ENCODE results near the gene ARHGAP33. TPM values are rescaled to one million over a fixed set of nuclear protein-coding genes. Genes with fewer than 3 reads are reported as not detected.

Gene ARHGAP33
- total RNA-seq, 1 experiment from 2014 or later: 19.5 TPM

DNA sequence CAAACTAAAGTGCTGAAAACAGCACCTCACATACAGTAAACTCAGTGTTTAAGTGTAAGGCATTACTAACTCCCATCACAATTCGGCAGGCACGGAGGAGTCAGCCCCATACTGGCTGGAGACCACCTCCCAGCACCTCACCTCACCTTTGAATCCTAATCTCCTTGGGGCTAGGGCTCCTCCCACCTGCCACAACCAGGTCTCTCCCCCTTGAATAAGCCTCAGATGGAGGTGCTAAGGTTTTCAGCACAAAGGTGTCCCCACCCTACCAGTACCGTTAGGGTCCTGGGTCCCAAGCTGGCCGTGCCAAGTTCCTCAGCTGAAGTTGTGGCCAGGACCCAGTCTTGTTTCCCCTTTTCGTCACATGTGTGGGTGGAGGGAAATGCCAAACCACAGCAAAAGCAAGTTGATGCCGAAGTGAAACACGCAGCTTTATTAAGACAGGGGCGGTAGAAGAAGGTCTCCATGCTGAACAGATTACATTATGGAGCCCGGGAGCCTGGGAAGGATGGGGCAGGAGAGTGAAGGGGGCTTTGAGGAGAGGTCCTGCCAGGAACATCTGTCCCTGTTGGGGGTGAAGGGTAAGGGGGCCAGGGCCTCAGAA, 33.1 kb upstream of the ARHGAP33 start, which contains the start of gene IGFLR1:
Gene IGFLR1, minus strand, starts transcription at position 332 of the 604 bp plus-strand sequence. CDS start 1,272 bp downstream, outside the sequence.
- whole genome bisulfite sequencing (ENCODE audit: extremely low coverage, insufficient read length, low lambda C conversion rate): no CpG with 5 or more reads among the region's 9 CpGs
- no peak within 1 kb of the TSS for H3K9ac ChIP-seq (ENCODE audit: extremely low read depth, insufficient read length, low read length)
- H2AK5ac ChIP-seq (ENCODE audit: insufficient read length, low read length): no peak within 1 kb of the TSS
- Mint-ChIP-seq H3K27ac (peak within 1 kb of the TSS in 1 of 3 experiments; percentile 69; a peak in 2 of 7 replicates), H3K4me3 (peak within 1 kb of the TSS; percentile 46 to 73), H3K4me1 (peaks cover 20 to 33% of the 10 kb centered on the region in 2 experiments), H3K9me3 (no peaks in the 10 kb centered on the region), H3K27me3 (ENCODE audit: low read depth) (no peaks in the 10 kb centered on the region), H3K36me3 (ENCODE audit: insufficient read depth in 1 of 3, low read depth in 3 of 3) (peaks cover 17 to 28% (median 18%) of the 10 kb centered on the region in 3 experiments; a peak in 6 of 7 replicates)
- DNase-seq: no peak
- no peak within 1 kb of the TSS for H3K27ac ChIP-seq (ENCODE audit: insufficient read length, low read depth, low read length)
- H4K20me1 ChIP-seq (ENCODE audit: control insufficient read depth, insufficient read depth, insufficient read length): no peaks in the 10 kb centered on the region
- no peak within 1 kb of the TSS for H2BK120ac ChIP-seq (ENCODE audit: low read depth, low read length, poor library complexity, severe bottlenecking)
- H3K79me2 ChIP-seq (ENCODE audit: insufficient read depth, low read length): no peaks in the 10 kb centered on the region
- no peak within 1 kb of the TSS for H3K18ac ChIP-seq (ENCODE audit: insufficient read length, low read depth, low read length)
- H2AFZ ChIP-seq (ENCODE audit: low read length): no peak within 1 kb of the TSS
- H3K4ac ChIP-seq (ENCODE audit: low read depth, low read length): no peak within 1 kb of the TSS
- no peak within 1 kb of the TSS for H2BK15ac ChIP-seq (ENCODE audit: low read depth, low read length)
- H4K8ac ChIP-seq (replicated peaks; ENCODE audit: insufficient read length, low read depth, low read length): no peak within 1 kb of the TSS
- no peak within 1 kb of the TSS for H3K14ac ChIP-seq (ENCODE audit: insufficient read depth, low read length)
- peaks cover 3% of the 10 kb centered on the region for H3K79me1 ChIP-seq (ENCODE audit: insufficient read depth, low read depth, low read length, poor library complexity, severe bottlenecking)
- no peaks in the 10 kb centered on the region for H3K9me3 ChIP-seq (ENCODE audit: control insufficient read depth, low read depth, low read length)
- no peak within 1 kb of the TSS for H4K5ac ChIP-seq (ENCODE audit: insufficient read length, low read depth, low read length)
- no peak within 1 kb of the TSS for H4K91ac ChIP-seq (ENCODE audit: insufficient read length, low read depth, low read length)
- H3K4me1 ChIP-seq (ENCODE audit: insufficient read depth, low read length): peaks cover 4% of the 10 kb centered on the region; the same call in 1 of the 2 replicates
- no peaks in the 10 kb centered on the region for H3K27me3 ChIP-seq (ENCODE audit: insufficient read depth, low read length)
- no peak within 1 kb of the TSS for H3K56ac ChIP-seq (ENCODE audit: insufficient read length, low read depth, low read length)
- H2BK12ac ChIP-seq (ENCODE audit: insufficient read length, low read depth, low read length): no peak within 1 kb of the TSS
- TF ChIP-seq, protein P1, sequence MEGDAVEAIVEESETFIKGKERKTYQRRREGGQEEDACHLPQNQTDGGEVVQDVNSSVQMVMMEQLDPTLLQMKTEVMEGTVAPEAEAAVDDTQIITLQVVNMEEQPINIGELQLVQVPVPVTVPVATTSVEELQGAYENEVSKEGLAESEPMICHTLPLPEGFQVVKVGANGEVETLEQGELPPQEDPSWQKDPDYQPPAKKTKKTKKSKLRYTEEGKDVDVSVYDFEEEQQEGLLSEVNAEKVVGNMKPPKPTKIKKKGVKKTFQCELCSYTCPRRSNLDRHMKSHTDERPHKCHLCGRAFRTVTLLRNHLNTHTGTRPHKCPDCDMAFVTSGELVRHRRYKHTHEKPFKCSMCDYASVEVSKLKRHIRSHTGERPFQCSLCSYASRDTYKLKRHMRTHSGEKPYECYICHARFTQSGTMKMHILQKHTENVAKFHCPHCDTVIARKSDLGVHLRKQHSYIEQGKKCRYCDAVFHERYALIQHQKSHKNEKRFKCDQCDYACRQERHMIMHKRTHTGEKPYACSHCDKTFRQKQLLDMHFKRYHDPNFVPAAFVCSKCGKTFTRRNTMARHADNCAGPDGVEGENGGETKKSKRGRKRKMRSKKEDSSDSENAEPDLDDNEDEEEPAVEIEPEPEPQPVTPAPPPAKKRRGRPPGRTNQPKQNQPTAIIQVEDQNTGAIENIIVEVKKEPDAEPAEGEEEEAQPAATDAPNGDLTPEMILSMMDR (conservative IDR thresholded peaks at IDR 0.05): no peak
- no peak within 1 kb of the TSS for H2BK20ac ChIP-seq (ENCODE audit: low read depth, low read length, poor library complexity, severe bottlenecking)
- H3K23me2 ChIP-seq (ENCODE audit: insufficient read length, low read depth, low read length, poor library complexity, severe bottlenecking): peaks cover 18% of the 10 kb centered on the region
- H3T11ph ChIP-seq (ENCODE audit: low read length): no peak within 1 kb of the TSS
- no peak within 1 kb of the TSS for H2BK5ac ChIP-seq (ENCODE audit: insufficient read length, low read length)
- no peak within 1 kb of the TSS for H3K23ac ChIP-seq (ENCODE audit: insufficient read length, low read depth, low read length)
- peak within 1 kb of the TSS; percentile 58 for H3K4me2 ChIP-seq (ENCODE audit: insufficient read depth, insufficient read length, low read length)

Data from H9 (cell line).